Measurements from ENCODE around the gene CDC42EP4.

CDC42EP4 gene

DNA sequence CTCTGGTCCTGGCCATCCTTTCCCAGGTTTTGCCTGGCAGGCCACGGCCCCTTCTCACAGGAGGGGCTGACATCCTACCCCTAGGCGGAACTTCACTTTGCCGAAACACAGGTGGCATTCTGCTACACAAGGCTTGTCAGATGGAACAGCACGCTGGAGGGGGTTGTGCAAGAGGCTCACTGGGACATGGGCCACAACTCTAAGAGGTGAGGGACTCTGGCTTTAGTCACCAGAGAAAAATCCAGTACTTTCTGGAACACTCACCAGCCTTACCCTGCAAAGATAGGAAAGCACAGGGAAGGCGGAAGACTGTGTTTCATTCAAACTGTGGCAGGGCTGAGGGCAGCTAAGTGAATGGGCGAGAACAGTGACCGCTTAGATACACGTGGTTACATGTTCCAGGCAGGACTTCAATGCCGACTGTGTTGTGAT is 18.3 kb downstream of the CDC42EP4 start:
- DNase-seq = no peak

DNA sequence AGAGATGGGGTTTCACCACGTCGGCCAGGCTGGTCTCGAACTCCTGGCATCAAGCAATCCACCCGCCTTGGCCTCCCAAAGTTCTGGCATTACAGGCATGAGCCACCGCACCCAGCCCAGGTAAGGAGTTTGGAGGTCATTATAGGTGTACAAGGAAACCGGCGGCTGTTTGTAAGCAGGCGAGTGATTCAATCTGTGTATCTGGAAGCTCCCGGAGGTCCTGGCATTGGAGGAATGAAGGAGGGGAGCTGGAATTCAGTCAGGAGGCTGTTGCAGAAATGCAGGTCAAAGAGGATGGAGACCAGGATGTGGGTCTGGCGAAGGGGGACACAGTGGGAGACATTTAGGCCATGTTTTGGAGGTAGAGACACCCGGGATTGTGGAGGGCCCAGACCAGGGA is 18.8 kb downstream of the CDC42EP4 start:
- no peak for DNase-seq

DNA sequence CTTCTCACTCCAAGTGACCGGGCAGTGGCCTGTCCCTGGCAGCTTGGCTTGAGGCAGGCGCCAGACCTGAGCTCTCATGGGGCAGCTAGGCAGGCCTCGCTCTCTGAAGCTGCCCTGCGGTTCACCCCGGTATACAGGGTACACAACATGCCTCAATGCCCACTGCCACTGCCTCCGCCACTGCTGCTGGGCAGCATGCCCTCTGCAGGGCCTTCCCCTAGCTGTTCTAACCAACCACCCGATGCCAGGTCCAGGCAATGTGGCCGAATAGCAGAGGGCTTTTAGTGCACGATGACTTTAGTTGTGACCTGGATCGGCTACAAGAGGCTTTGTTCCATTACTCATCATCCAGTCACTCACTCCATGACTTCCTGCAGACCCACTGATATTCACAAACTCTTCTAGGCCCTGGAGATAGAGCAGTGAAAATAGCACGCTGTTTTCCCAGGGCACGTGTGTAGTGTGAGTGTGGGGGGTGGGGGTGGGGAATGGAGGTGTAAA is 19.7 kb downstream of the CDC42EP4 start:
- no peak for DNase-seq

DNA sequence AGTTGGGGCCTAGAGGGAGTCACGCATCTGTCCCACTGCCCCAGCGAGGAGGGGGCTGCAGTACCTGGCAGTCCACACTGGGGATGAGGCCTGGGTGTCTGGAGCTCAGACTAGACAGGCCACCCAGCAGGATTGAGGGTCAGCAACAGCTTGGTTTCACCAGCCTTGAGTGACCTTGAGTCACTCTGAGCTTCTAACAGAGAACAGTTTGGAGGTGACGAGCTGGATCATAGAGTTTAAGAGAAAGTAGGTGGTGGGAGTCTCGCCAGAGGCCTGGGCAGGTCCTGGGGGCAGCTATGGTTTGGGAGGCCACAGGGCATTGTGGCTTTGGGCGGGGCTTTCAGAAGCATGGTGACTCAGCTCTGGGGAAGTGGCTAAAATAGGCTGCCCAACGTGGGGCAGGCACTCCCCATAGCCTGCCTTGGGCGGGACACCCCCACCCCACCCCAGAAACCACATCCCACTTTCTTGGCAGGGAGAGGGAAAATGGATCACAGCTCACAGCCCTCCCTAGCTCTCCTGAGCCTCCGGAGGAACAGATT is 20.5 kb downstream of the CDC42EP4 start:
- no peak for DNase-seq

DNA sequence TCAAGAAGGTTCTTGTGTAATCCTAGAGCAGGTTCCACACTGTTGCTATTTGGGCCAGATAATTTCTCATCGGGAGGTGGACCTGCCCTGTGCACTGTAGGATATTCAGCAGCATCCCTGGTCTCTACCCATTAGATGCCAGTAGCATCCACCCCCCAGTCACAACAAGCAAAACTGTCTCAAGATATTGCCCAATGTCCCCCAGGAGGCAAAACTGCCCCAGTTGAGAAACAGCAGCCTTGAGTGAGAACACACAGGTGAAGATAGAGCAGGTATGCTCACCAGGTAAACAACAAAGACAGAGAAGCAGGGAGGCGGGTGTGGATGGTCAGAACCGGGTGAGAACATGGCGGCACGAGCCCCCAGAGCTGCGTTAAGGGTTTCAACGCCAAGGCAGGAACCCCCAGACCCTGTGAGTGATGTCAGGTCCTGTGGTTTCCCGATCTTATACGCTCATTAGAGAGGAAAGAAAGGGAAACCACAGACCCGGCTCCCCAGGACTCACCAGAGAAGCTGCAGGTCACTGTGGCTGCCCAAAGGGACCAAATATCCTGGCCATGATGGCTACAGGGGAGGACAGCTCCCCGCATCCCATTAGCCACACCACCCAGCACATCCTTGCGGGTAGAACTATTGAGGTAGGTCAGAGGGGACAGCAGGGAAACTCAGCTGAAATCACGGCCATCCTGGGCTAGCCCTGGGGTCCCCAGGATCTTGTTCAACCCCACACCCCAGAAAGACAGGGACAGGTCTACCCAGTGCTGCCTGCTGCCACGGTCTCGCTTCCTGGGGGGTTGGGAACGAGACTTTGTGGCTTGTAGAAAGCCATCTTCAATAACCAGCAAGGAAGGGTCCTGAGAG is 21.2 kb downstream of the CDC42EP4 start:
- DNase-seq = no peak

DNA sequence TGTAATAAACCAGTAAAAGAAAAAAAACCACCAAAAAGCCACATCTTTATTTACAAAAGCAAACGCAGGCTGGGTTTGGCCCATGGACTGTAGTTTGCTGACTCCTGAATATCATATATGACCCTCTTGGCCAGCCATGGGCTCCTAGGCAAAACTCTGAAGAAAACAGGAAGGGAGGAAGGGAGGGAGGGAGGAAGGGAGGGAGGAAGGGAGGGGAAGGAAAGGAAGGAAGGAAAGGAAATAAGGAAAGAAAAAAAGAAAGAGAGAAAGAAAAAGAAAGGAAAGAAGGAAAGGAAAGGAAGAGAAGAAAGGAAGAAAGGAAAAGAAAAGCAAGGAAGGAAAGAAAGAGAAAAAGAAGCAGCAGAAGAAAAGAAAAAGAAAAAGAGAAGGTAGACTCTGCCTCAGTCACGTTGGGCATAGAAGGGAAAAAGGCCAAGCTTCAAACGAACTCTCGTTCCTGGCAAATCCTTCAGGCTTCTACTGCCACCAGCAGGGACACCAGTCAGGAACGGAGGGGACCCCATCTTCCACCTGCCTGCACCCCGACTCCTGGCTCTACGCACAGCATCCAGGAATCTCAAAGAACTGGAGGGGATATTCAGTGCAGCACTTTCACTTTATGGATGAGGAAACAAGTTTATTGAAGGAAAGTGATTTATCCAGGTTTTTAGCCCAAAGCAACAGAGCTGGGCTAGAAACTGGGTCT is 22.1 kb downstream of the CDC42EP4 start:
- no peak for DNase-seq

DNA sequence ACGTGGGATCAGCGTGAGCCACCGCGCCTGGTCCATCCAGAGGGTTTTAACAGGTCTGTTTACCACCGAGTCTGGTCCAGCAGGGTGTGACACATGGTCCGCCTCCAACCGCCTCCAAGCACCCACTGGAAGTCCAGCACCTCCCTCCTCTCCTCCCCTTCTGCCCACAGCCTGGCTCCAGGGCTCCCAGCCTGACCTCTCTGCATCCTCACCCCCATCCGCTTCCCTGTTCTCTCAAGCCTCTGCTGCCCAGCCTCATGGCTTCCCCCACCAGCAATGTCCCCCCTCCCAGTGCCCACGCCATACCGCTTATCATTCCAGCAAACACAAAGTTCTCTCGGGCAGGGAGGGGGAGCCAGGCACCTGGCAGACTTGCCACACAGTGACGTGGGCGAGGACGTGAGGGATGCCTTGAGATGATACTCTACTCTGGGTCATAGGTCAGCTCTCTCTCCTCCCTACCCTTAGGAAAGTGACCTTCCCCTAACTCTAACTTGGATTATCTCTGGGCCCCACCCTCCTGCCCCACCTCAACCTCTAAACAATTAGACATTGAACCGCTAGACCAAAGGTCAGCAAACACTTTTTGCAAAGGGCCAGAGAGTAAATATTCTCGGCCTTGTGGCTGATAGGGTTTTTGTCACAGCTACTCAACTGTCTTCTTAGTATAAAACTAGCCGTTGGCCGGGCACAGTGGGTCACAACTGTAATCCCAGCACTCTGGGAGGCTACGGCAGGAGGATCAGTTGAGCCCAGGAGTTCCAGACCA is 23.1 kb downstream of the CDC42EP4 start:
- DNase-seq = no peak

DNA sequence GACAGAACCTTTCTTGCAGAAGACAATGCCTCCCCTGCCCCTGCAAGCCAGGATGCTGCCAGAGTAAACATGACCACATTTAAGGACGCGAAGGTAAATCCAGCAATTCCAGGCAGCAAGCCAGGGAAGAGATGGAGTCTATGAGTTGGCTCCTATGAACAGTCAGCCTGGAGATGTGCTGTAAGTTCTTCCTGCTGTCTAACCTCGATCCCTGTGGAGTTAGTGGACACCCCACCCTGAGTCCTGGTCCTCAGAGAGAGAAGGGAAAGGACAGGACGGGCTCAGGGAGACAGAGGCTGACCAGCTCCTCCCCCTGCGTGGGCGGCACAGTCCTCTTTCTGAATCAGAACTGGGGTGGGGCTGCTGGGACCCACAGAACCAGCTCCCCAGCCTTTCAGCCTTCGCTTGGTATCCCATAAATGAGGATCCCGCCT is 24.9 kb downstream of the CDC42EP4 start:
- no peak for DNase-seq

DNA sequence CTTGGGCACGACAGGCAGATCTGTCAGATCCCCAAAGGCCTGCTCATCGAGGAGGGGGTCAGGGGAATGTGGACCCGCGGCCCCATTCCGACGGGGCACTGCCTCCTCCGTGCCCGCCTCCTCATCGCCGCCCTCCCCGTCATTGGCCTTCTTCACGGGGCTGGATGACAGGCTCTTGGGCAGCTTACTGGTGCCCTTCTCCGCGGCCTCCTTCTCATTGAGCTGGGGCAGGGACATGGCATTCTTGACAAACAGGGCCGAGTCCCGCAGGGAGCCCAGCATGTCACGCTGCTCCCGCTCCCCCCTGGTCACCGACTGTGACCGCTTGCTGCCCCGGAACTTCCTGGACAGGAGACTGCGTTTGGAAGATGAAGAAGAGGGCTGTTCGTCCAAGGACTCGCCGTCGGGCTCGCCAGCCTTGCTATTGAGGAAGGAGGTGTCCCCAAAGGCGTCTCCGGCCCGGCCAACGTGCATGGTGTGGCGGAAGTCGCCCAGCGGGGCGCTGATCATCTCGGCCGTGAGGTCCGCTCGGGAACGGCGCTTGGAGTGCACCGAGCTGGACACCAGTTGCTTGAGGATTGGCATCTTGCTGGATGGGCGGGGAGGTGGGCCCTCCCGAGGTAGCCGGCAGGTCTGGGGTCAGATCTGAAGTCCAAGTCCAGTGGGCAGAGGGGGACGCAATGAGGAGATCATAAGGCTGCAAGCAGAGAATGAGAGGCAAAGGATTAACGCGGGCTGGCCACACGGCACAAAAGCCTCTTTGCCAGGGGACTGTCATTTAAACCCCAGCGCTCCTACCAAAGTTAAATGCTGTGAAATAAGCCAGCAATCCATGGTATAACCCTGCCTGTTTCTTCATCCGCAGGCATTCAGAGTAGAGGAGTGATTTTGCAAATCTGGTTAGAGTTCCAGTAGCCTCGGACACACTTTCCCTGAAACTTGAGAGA is 25.6 kb downstream of the CDC42EP4 start:
- DNase-seq = no peak

DNA sequence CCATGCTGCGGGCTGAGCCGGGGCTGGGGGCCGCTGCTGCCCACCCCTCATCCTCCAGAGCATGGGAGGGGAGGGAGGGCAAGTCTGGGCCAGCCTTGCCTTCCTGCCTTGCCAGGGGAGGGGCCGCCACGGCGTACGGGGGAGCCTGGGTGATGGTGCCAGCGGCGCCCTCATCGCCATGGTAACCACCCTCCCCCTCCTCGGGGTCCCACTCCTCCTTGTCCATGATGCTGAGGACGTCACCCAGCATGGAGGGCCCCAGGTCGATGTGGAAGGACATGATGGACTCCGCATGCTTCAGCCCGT is 26.2 kb downstream of the CDC42EP4 start:
- no peak for DNase-seq

DNA sequence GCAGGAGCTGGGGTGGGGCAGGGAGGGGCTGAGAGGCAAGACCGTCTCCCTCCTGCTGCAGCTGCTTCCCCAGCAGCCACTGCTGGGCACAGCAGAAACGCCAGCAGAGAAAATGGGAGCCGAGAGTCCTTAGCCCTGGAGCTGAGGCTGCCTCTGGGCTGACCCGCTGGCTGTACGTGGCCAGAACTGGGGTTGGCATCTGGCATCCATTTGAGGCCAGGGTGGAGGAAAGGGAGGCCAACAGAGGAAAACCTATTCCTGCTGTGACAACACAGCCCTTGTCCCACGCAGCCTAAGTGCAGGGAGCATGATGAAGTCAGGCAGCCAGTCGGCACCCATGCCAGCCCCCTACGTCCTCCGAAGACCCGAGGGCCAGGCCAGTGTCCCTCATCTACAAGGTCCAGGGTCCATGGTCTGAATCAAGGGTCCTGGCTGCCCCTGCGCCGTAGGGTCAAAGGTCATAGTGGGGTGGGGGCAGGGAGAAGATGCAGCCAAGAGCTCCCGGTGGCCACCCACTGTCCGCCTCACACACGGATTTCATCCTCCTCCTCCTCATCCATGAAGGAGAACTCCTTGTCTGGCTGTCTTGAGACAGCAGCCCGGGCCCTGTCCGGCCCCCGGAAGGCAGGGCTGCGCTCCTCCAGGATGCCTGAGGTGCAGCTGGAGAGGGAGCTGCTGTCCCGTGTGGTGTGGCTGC is 26.7 kb downstream of the CDC42EP4 start:
- no peak for DNase-seq

DNA sequence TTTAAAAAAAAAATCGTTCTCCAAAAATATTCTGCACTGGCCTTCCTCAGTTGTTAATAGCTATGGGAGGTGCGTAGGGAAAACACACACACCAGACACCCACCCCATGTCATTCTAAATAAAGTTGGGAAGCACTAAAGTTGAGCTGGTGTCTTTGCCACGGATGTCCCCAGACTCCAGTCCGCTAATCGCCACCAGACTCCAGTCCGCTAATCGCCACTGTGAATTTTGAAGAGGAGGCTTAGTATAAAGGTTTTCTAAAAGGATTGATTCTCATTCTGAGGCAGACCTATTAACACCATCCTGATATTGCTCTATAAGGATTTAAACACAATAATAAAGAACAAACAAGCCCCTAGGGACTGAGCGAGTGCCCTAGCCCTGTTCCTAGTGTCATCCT is 27.4 kb downstream of the CDC42EP4 start:
- DNase-seq = no peak

DNA sequence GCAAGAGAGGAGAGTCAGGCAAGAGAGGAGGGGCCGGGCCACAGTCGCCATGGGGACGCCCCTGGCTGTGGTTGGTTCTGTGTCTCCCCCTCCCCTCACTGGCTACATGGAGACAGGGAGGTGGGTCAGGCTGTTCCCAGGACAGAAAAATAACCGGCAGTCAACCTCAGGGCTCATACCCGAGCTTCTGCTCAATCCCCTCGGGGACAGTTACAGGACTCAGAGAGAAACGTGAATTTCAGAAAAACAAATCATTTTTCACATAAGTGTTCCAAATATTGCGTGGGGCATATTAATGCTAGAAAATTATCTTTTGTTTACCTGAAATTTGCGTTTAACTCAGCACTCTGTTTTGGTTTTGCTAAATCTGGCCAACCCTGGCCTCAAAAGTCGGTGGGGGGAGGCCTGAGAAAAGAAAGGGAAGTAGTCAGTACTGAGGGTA is 27.9 kb downstream of the CDC42EP4 start:
- DNase-seq = no peak

DNA sequence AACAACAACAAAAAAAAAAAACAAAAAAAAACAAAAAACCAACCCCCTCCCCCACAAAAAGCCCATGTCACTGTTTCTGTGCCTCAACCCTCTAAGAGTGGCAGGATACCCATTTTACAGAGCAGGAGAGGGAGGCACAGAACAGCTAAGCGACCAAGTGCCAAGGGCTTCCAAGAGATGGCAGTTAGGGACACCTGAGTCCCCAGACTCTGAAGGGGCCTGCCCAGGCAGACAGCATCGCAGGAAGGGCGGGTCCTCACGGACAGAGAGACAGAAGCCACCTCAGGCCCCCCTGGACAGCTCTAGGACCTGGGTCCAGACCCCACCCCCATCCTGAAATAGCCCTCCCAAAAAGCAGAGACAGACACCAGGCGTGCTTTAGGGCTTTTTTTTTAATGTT is 28.6 kb downstream of the CDC42EP4 start:
- no peak for DNase-seq

DNA sequence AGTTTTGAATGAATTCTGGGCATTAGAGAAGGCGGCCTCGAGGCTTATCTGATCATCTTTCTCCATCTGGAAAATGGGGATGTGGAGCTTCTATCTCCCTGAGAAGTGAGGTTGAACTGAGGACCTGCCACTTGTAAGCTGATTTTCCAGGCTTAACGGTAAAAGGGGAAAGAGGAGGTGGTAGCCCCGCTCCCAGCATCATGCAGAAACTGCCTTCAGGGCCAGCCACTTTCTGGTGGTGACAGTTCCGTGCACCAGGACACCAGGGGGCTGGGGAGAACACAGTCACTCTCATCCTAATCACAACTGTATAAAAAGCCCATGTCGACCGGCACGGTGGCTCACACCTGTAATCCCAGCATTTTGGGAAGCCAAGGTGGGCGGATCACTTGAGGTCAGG is 29.2 kb downstream of the CDC42EP4 start:
- DNase-seq = no peak

DNA sequence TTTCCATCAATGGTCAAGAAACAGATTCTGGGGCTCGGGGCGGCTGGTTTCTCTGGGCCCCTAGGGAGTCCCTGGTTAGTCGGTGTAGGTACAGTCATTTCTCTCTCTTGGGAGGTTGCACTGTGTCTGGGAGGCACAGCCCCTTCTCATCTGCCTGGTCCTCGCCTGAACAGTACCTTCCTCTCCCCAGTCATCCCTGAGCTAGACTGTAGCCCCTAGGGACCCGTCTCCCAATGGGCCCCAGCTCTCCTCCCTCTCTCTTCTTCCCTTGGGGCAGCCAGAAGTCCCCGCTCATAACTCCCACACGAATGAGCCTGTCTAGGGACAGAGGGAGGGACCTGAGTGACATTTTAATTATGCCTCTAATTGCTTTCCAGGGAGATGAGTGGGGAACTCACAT is 29.9 kb downstream of the CDC42EP4 start:
- no peak for DNase-seq

DNA sequence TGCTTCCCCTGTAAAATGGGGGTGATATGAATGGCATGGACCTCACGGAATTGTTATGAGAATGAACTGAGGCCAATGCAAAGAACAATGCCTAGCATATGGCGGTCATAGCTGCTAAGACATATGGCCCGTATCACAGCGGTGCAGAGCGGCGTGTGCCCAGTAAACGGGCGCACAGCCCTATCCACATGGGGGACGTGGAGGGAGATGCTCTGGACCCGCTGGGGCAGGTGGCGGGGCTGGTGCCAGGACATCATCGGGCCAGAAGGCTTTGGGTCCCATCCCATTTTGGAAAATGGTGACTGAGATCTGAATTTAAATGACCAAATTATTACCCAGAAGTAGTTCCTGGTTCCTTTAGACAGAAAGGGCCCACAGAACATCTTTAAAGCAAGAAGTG is 31.6 kb downstream of the CDC42EP4 start:
- DNase-seq = no peak

DNA sequence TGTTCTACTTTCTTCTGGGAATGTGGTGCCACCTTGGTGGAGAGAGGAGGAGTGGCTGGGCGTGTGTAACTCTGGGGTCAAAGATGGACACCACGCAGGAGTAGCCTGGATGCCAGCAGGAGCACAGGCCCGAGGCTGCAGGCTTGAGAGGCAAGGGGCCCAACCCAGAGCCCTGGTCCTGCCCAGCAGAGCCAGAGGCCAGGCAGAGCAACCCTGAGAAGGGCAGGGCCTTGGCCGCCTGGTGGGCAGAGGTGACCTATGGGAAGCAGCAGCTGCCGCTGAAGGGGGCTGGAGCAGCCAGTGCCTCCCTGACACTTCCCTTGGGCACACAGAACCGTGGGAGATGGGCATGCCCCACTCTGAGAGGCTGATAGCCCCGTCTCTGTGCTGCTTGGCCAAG is 32.1 kb downstream of the CDC42EP4 start:
- no peak for DNase-seq

DNA sequence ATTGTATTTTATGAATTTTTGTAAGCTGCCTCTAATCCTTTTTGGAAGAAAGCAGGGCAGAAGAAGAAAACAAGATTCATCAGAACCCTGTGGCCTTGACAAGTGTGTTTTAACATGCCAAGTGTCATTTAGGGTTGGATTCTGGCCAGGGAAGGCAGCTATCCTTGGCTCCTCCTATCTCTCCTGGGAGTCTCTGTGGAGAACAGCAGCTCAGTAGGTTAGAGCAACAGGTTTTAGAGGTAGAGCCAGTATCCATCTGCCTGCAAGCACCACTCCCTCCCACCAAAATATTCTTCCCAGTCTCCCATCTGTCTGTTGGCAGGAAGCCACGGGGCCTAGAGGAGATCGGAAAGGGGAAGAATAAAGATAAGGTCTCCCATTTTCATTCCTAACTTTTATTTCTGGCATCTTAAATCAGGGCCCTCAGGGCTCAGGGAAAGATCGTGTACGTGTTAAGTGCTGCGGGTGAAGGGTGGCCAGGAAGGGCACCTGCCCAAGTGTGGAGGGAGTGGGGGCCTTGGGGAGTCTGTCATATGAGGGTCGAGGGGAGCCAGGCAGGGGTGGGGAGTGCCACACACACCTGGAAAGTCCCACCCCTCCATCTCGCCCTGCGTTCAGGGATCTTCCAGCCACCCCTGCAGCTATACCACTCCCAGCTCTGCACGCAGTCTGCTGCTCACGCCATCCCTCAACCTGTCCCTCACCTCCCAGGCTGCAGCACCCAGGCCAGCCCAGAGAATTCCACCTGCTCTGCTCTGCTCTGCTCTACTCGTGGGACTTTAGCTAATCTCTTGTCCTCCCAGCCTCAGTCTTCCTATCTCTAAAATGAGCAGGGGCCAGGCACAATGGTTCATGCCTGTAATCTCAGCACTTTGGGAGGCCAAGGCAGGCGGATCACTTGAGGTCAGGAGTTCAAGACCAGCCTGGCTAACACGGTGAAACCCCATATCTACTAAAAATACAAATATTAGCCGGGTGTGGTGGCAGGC is 33.0 kb downstream of the CDC42EP4 start:
- no peak for DNase-seq

DNA sequence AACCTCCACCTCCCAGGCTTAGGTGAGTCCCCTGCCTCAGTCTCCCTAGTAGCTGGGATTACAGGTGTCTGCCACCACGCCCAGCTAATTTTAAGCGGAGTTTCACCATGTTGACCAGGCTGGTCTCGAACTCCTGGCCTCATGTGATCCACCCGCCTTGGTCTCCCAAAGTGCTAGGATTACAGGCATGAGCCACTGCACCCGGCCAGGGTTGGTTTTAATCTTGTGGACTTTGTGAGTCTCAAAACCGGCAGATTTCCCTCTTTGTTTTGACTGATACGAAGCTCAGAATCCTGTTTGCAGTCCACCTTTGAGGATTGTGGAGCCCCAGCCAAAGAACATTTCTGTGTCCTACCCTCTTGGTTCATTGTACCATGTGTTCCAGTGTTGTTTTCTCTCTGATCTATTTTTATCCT is 33.7 kb downstream of the CDC42EP4 start:
- no peak for DNase-seq
